GM13977 (cell line): ENCODE results near the gene TP53BP2.

Experiments
- DNase-seq: peaks from one replicate; pipeline ENCODE4 v3.0.0; 2012; ENCODE audit warnings: low spot score
- in situ Hi-C: fragments of 300-500 bp; cut with MboI; formaldehyde crosslinking; loops from one replicate; pipeline ENCODE4 v1.12.0; 2022; ENCODE audit warnings: low sequenced_read_pairs, low pct_unique_long_range_greater_than_20kb, mixed read lengths, inconsistent platforms; ENCODE audit not compliant: unreplicated experiment
- TF ChIP-seq, protein P1 (sequence below): IDR thresholded peaks from 2 replicates; pipeline ENCODE4 v1.5.1; 2012; ENCODE audit warnings: mild to moderate bottlenecking, control low read depth; ENCODE audit not compliant: insufficient read depth; ENCODE audit errors: extremely low read depth, missing control alignments

TP53BP2 gene

DNA sequence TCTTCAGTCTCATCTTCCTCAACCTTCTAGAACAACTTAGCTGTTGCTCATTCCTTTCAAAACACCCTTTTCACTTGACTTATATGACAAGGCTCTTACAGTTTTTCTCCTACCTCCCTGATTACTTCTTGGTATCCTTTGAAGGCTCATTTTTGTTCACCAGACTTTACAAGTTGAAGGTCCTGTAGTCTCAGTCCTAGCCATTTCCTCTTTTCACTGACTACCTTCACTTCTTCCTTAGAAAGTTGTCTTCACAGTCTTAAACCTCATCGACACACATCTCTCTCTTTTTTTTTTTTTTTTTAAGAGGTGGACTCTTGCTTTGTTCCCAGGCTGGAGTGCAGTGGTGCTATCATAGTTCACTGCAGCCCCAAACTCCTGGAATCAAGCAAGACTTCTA lies 6.6 kb upstream of the TP53BP2 start:
- no peak for DNase-seq
- in situ Hi-C loops: no loop called here
- TF ChIP-seq, protein P1, sequence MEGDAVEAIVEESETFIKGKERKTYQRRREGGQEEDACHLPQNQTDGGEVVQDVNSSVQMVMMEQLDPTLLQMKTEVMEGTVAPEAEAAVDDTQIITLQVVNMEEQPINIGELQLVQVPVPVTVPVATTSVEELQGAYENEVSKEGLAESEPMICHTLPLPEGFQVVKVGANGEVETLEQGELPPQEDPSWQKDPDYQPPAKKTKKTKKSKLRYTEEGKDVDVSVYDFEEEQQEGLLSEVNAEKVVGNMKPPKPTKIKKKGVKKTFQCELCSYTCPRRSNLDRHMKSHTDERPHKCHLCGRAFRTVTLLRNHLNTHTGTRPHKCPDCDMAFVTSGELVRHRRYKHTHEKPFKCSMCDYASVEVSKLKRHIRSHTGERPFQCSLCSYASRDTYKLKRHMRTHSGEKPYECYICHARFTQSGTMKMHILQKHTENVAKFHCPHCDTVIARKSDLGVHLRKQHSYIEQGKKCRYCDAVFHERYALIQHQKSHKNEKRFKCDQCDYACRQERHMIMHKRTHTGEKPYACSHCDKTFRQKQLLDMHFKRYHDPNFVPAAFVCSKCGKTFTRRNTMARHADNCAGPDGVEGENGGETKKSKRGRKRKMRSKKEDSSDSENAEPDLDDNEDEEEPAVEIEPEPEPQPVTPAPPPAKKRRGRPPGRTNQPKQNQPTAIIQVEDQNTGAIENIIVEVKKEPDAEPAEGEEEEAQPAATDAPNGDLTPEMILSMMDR: no peak

DNA sequence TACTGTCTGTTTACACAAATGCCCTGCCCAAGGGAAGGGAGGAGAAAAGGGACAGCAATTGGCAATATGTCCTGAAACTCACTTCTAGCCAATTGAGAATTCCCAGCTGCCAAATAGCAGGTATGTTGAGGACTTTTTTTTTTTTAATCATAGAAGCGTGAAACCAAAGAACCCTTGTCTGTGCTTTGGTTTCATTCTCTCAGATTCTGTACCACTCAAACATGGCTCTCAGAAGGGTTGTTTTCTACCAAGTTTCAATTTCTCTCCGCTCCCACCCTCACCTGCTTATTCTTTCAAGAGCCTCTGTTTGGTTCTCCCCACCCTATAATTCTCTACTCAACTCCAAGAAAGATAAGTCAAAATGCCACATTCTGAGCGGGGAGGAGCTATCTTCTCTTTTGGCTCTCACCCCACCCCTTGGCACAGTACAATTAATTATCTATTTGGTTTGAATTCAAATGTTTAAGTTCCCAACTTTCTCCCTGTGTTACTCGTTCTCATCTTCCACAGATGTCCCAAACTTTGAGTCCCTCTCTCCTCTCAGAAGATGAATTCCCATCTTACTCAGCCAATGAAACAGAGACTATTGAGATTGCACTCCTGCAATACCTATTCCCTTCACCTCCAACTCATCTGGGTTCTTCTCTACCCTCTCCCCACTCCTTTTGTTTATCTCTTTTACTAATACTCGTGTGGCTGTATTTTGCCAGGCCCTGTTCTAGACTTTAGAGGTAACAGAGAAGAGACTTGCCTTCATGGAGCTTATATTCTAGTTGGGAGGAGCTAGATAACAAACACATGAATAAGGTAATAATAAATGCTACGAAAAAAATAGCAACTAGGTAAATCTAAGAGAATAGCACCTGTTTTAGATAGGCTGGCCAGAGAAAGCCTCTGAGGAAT lies 3.9 kb upstream of the TP53BP2 start:
- in situ Hi-C loops: no loop called here
- DNase-seq: peak; percentile 37
- TF ChIP-seq, protein P1: no peak

DNA sequence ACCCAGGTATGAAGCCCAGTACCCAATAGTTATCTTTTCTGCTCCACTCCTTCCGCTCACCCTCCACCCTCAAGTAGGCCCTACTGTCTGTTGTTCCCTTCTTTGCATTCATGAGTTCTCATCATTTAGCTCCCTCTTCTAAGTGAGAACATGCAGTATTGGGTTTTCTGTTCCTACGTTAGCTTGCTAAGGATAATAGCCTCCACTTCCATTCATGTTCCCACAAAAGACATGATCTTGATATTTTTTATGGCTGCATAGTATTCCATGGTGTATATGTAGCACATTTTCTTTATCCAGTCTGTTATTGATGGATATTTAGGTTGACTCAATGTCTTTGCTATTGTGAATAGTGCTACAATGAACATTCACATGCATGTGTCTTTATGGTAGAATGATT lies 2.8 kb upstream of the TP53BP2 start:
- in situ Hi-C loops: no loop called here
- TF ChIP-seq, protein P1: no peak
- no peak for DNase-seq

DNA sequence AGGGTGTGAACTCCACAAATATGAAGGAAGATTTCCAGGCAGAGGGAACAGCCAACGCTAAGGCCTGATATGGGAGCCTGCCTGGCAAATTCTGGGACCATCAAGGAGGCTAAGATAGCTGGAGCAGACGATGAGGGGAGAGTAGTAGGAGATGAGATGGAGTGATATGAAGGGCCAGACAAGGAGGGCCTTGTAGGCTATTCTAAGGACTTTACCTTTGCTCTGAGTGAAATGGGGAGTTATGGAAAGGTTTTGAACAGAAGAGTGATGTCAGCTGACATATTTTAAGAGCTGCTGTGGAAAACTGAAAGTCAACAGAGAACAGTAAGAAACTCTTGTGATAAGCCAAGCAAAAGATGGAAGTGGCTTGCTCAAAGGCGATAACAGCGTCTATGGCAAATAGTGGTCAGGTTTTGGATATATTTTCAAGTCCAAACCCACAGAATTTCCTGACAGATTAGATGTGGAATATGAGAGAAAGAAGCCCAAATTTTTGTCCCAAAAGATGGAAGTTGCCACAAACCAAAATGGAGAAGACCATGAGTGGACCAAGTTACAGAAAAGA lies 2.1 kb upstream of the TP53BP2 start:
- no peak for DNase-seq
- TF ChIP-seq, protein P1: no peak
- in situ Hi-C loops: no loop called here

DNA sequence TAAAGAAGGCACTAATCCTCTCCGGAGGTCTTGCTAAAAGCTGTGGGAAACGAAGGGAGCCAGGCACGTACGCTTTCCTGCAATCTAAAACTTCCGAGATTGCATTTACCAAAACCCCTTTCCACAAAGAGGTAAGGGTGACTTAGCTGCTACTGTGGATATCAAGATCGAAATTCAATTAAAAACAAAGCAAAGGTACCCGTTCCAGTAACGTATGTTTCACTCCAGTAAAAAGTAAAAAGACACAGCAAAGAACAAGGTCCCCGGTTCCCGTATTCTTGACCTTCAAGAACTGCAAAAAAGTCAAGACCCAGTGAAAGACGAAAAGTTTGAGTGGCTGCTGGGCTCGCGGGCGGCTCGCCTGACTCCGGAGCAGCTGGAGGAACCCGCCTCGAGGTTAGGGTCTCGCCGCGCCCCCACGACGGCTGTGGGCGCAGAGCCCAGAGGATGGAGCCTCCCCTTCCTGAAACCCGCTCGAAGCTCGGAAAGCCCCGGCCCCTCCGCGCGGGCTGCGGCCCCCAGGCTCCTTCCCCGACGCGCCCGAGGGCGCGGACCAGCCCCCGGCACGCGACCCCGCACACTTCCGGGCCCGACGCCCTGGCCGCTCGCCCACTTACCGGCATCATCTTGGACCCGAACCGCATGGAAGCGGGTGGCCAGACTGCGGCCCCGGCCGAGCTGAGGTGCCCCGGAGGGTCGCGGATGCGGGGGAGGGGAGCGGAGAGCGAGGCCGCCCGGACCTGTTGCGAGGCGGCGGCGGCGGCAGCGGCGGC lies 524 bp downstream of the TP53BP2 start:
- TF ChIP-seq, protein P1: no peak
- DNase-seq: peak; percentile 40
- in situ Hi-C loops: no loop called here

DNA sequence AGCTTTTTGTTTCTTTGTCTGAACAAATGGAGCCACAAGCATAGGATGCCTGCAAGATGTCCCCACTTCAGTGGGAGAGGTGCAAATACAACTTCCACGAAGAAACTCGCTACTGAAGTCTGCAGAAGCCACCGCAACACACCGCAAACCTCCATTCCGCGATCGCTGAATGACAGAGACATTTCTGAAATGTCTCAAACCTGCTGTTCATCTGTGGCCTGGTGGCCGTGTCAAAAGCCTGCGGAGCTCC lies 1.0 kb downstream of the TP53BP2 start:
- in situ Hi-C loops: no loop called here
- TF ChIP-seq, protein P1: no peak
- DNase-seq: no peak
